Ovary (tissue), 3 donors: ENCODE measurements around the gene ANTXR1.

Experiments used
- CTCF ChIP-seq, 3 donors: fragments of 450-650 bp in 2 of 3; fragments of 200-600 bp in 1 of 3; IDR thresholded peaks; one replicate each; pipeline versions ENCODE4 v1.5.1 to v1.8.0; 2016 to 2022; ENCODE audit warnings: antibody characterized with exemption in 3 of 3, mild to moderate bottlenecking in 1 of 3
- POLR2A ChIP-seq: fragments of 450-650 bp; IDR thresholded peaks from one replicate; pipeline ENCODE4 v1.6.1; 2017; ENCODE audit warnings: antibody characterized with exemption, mild to moderate bottlenecking, moderate library complexity
- donor health status: DM: no; HTN: no; CAD: no.

GRCh38 chr2:69109255-69109654, 96.3 kb downstream of the ANTXR1 start:
- TF ChIP-seq CTCF (IDR thresholded peaks at IDR 0.05): no peak
- TF ChIP-seq POLR2A: no peak
